GM23248 (cell line): ENCODE measurements around the gene OPRM1. TPM values are rescaled to one million over a fixed set of nuclear protein-coding genes. Genes with fewer than 3 reads are reported as not detected.

Experiments used
- DNase-seq: peaks from one replicate; pipeline ENCODE4 v3.0.0-alpha.2; 2015
- H2AFZ ChIP-seq: fragments of 200-600 bp; sonication (generic); 2 replicates; pipeline ENCODE4 v1.6.1; 2016; ENCODE audit warnings: antibody characterized with exemption
- H3F3A ChIP-seq: fragments of 200-600 bp; sonication (generic); 2 replicates; pipeline ENCODE4 v1.6.1; 2016; ENCODE audit warnings: mild to moderate bottlenecking, antibody characterized with exemption, mixed run types; ENCODE audit not compliant: insufficient read depth
- H3K27ac ChIP-seq: fragments of 200-600 bp; sonication (generic); 2 replicates; pipeline ENCODE4 v1.5.1; 2016; ENCODE audit warnings: mild to moderate bottlenecking
- H3K27me3 ChIP-seq: fragments of 200-600 bp; sonication (generic); replicated peaks from 2 replicates; pipeline ENCODE4 v1.6.1; 2016; ENCODE audit warnings: mild to moderate bottlenecking; ENCODE audit not compliant: insufficient read depth
- H3K36me3 ChIP-seq: fragments of 200-600 bp; sonication (generic); 2 replicates; pipeline ENCODE4 v1.6.1; 2016; ENCODE audit warnings: low read depth, mild to moderate bottlenecking
- H3K4me1 ChIP-seq: fragments of 200-600 bp; sonication (generic); 2 replicates; pipeline ENCODE4 v1.6.1; 2016; ENCODE audit warnings: mild to moderate bottlenecking; ENCODE audit not compliant: insufficient read depth
- H3K4me2 ChIP-seq: fragments of 200-600 bp; sonication (generic); one replicate; pipeline ENCODE4 v1.6.1; 2016; ENCODE audit warnings: mild to moderate bottlenecking; ENCODE audit not compliant: unreplicated experiment
- H3K4me3 ChIP-seq: fragments of 200-600 bp; sonication (generic); 2 replicates; pipeline ENCODE4 v1.5.1; 2016; ENCODE audit warnings: mild to moderate bottlenecking
- H3K79me2 ChIP-seq: fragments of 200-600 bp; sonication (generic); 2 replicates; pipeline ENCODE4 v1.6.1; 2016; ENCODE audit warnings: mild to moderate bottlenecking; ENCODE audit not compliant: insufficient read depth
- H3K9ac ChIP-seq: fragments of 200-600 bp; sonication (generic); 2 replicates; pipeline ENCODE4 v1.6.1; 2016; ENCODE audit warnings: mild to moderate bottlenecking
- H3K9me2 ChIP-seq: fragments of 200-600 bp; sonication (generic); 2 replicates; pipeline ENCODE4 v1.6.1; 2016; ENCODE audit warnings: mixed run types, mild to moderate bottlenecking, moderate library complexity; ENCODE audit not compliant: insufficient read depth
- H3K9me3 ChIP-seq: fragments of 200-600 bp; sonication (generic); one replicate; pipeline ENCODE4 v1.6.1; 2017; ENCODE audit warnings: low read depth
- H4K20me1 ChIP-seq: fragments of 200-600 bp; sonication (generic); 2 replicates; pipeline ENCODE4 v1.6.0; 2016; ENCODE audit not compliant: insufficient read depth
- EZH2 ChIP-seq: fragments of 200-600 bp; sonication (generic); IDR thresholded peaks from 2 replicates; pipeline ENCODE4 v1.6.1; 2018; ENCODE audit warnings: antibody characterized with exemption, mild to moderate bottlenecking; ENCODE audit not compliant: insufficient read depth, poor library complexity, severe bottlenecking
- EZH2phosphoT487 ChIP-seq: fragments of 200-600 bp; sonication (generic); IDR thresholded peaks from 2 replicates; pipeline ENCODE4 v1.6.1; 2018; ENCODE audit warnings: antibody characterized with exemption, moderate library complexity, mild to moderate bottlenecking, low read depth; ENCODE audit not compliant: insufficient read depth
- WGBS, 2 experiments: methylation state at CpG; one replicate each; pipeline ENCODE4 v1.1.6; 2015 to 2017; ENCODE audit warnings: low lambda C conversion rate in 2 of 2, low coverage in 1 of 2; ENCODE audit errors: missing lambda C conversion rate in 2 of 2; 5-methylcytosine and 5-hydroxymethylcytosine counted together
- in situ Hi-C: fragments of 300-500 bp; cut with MboI; formaldehyde crosslinking; loops from 2 replicates; pipeline ENCODE4 v1.15.0; 2020
- polyA plus RNA-seq: library from polyadenylated mRNA; unstranded; fragments of >200 nt; fragmentation: Nextera tagmentation; extraction: Ambion mirVana; gene quantifications from 2 replicates; pipeline ENCODE4 v1.2.1, GENCODE V29; 2016
- total RNA-seq: library from RNA; depleted of rRNA; stranded (reverse); fragments of >200 nt; shearing (Covaris generic); gene quantifications from 2 replicates; pipeline ENCODE4 v1.2.3, GENCODE V29; 2014

OPRM1 gene
- total and polyA plus RNA-seq, 2 experiments from 2014 or later: not detected

DNA sequence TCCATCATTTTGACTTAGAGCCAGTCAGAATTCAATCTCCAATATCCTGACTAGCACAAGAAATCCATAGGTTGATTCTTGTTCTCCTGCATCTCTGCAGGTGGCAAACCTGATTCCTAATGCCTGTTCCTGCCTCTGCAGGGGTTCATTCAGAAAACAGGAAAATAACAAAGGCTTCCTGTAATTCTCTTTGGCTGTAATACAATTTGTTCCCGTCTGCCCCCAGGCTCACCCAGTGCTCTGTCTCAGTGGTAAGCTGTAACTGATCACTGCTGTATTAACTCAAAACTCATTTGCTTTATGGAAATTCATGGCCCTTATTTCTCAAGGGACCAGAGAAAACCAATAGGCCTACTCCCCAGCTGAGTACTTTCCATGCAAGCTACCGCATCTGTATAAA, 88.6 kb downstream of the OPRM1 start:
- in situ Hi-C loops: no loop called here
- no peak overlapping the region for H3K4me2 ChIP-seq
- H3K79me2 ChIP-seq: no peaks in the 10 kb centered on the region
- H3K9me2 ChIP-seq: no peaks in the 10 kb centered on the region
- H2AFZ ChIP-seq: no peak overlapping the region
- no peaks in the 10 kb centered on the region for H3F3A ChIP-seq
- no peaks in the 10 kb centered on the region for H4K20me1 ChIP-seq
- WGBS, 2 experiments: 12 to 16% methylated on average over 2 of the region's 2 CpGs
- H3K9ac ChIP-seq: no peak overlapping the region
- DNase-seq: no peak
- H3K4me1 ChIP-seq: no peaks in the 10 kb centered on the region
- H3K9me3 ChIP-seq: no peaks in the 10 kb centered on the region
- no peak overlapping the region for H3K27ac ChIP-seq
- no peak for TF ChIP-seq EZH2
- no peak overlapping the region for H3K4me3 ChIP-seq
- H3K27me3 ChIP-seq: no peaks in the 10 kb centered on the region
- no peaks in the 10 kb centered on the region for H3K36me3 ChIP-seq

DNA sequence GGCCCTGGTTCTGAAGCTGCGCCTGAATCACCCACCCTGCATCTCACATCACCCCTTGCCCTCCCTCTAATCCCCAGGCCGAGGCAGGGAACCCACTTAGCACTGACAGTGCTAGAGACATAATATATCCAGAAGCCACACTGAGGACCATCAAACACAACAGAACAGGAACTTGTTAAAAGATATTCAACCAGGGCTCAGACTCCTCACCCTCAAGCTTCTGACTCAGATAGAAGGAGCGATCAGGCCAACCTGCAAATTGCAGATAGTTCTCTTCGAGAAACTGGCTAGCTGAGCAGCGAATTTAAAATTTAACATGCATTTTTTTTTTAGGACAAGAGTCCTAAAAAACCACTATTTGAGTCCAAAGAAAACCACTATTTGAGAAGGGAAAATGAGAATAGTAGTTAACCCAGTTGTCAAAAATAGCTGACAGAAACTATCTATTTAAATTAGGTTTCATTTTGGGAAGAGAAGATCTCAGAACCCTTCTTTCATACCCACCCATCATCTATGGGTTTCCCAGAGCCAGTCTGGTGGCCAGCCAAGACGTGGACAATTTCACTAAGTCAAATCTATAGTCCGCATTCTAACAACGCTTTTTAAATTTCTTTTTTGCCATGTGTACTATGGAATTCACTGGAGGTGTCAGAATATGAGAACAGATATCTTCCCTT, 95.6 kb downstream of the OPRM1 start:
- no peaks in the 10 kb centered on the region for H3K36me3 ChIP-seq
- no peak overlapping the region for H2AFZ ChIP-seq
- H3K9me2 ChIP-seq: no peaks in the 10 kb centered on the region
- WGBS, 2 experiments: 35 to 40% methylated on average over 8 of the region's 8 CpGs
- H4K20me1 ChIP-seq: no peaks in the 10 kb centered on the region
- in situ Hi-C loops: no loop called here
- no peaks in the 10 kb centered on the region for H3F3A ChIP-seq
- TF ChIP-seq EZH2phosphoT487 (no peak), EZH2 (no peak)
- H3K79me2 ChIP-seq: no peaks in the 10 kb centered on the region
- no peaks in the 10 kb centered on the region for H3K9me3 ChIP-seq
- no peak overlapping the region for H3K9ac ChIP-seq
- H3K4me1 ChIP-seq: no peaks in the 10 kb centered on the region
- no peak overlapping the region for H3K4me3 ChIP-seq
- no peaks in the 10 kb centered on the region for H3K27me3 ChIP-seq
- no peak overlapping the region for H3K27ac ChIP-seq
- DNase-seq: no peak
- H3K4me2 ChIP-seq: no peak overlapping the region

DNA sequence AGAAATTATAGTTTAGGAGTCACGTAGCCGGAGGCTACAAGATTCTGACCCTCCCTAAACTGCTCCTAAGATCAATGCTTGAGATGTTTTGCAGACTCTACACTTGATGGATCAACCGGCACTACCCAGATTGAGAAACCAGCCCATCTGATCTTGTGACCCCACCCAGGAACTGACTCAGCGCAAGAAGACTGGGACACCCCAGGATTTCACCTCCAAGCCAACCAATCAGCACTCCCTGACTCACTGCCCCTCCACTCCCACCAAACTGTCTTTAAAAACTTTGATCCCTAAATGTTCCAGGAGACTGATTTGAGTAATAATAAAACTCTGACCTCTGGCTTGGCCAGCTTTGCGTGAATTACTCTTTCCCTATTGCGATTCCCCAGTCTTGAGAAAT, 99.8 kb downstream of the OPRM1 start:
- no peak for DNase-seq

GRCh38 chr6:154139892-154140291, 100.9 kb downstream of the OPRM1 start:
- H3K79me2 ChIP-seq: no peaks in the 10 kb centered on the region
- no peaks in the 10 kb centered on the region for H3K36me3 ChIP-seq
- TF ChIP-seq EZH2 (no peak), EZH2phosphoT487 (no peak)
- H3K9ac ChIP-seq: no peak overlapping the region
- no peaks in the 10 kb centered on the region for H3K27me3 ChIP-seq
- H3F3A ChIP-seq: no peaks in the 10 kb centered on the region
- H4K20me1 ChIP-seq: no peaks in the 10 kb centered on the region
- no peaks in the 10 kb centered on the region for H3K9me2 ChIP-seq
- no peaks in the 10 kb centered on the region for H3K4me1 ChIP-seq
- WGBS, 2 experiments: 72% methylated on average over 6 of the region's 6 CpGs
- H3K27ac ChIP-seq: no peak overlapping the region
- H3K4me3 ChIP-seq: no peak overlapping the region
- no peak for DNase-seq
- H3K9me3 ChIP-seq: no peaks in the 10 kb centered on the region
- no peak overlapping the region for H3K4me2 ChIP-seq
- in situ Hi-C loops: no loop called here
- H2AFZ ChIP-seq: no peak overlapping the region

More for the DNA sequence above, 99.8 kb downstream of the OPRM1 start:
- H3K9ac ChIP-seq: no peak overlapping the region
- no peak for TF ChIP-seq EZH2phosphoT487
- no peaks in the 10 kb centered on the region for H3K79me2 ChIP-seq
- H3K4me3 ChIP-seq: no peak overlapping the region
- WGBS, 2 experiments: 66 to 72% methylated on average over 6 of the region's 6 CpGs
- no peaks in the 10 kb centered on the region for H3K27me3 ChIP-seq
- H3K4me2 ChIP-seq: no peak overlapping the region
- no peak overlapping the region for H3K27ac ChIP-seq
- in situ Hi-C loops: no loop called here
- no peak overlapping the region for H2AFZ ChIP-seq
- no peaks in the 10 kb centered on the region for H3K36me3 ChIP-seq
- H3K9me3 ChIP-seq: no peaks in the 10 kb centered on the region
- H3K9me2 ChIP-seq: no peaks in the 10 kb centered on the region
- no peaks in the 10 kb centered on the region for H3F3A ChIP-seq
- no peaks in the 10 kb centered on the region for H3K4me1 ChIP-seq
- no peaks in the 10 kb centered on the region for H4K20me1 ChIP-seq

DNA sequence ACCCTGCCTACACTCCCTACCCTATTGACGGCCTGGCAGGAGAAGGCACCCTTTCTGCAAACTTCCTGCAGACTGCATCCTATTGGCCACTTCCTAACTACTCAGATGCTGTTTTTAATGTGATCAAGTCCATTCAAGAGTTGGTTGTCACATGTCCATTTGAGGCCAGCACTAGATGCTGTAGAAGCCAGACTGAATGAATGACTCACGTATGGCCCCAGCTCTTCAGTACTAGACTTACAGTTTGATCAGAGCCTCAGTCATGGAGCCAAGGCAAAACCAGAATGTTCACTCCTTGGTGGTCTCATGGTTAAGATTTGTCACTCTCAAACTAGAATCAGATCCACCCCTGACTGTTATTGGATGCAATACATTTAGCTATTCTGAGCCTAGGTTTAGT, 101.7 kb downstream of the OPRM1 start:
- H3F3A ChIP-seq: no peaks in the 10 kb centered on the region
- H3K9ac ChIP-seq: no peak overlapping the region
- no peak overlapping the region for H3K4me3 ChIP-seq
- DNase-seq: no peak
- 27 to 30% methylated on average over 2 of the region's 2 CpGs for WGBS, 2 experiments
- no peaks in the 10 kb centered on the region for H3K9me2 ChIP-seq
- H3K4me1 ChIP-seq: no peaks in the 10 kb centered on the region
- no peaks in the 10 kb centered on the region for H3K9me3 ChIP-seq
- no peak overlapping the region for H2AFZ ChIP-seq
- no peak overlapping the region for H3K4me2 ChIP-seq
- H3K27ac ChIP-seq: no peak overlapping the region
- H3K79me2 ChIP-seq: no peaks in the 10 kb centered on the region
- no peaks in the 10 kb centered on the region for H3K27me3 ChIP-seq
- H3K36me3 ChIP-seq: no peaks in the 10 kb centered on the region
- no peak for TF ChIP-seq EZH2
- no peak for TF ChIP-seq EZH2phosphoT487
- H4K20me1 ChIP-seq: no peaks in the 10 kb centered on the region
- in situ Hi-C loops: no loop called here
